Lower lobe of right lung (tissue), 2 donors: ENCODE measurements around the gene ETS1. TPM values are rescaled to one million over a fixed set of nuclear protein-coding genes. Genes with fewer than 3 reads are reported as not detected.

Source experiments
- ATAC-seq, 2 donors: fragments of 200-7000 bp; cut with Tn5 transposase; one replicate each; pipeline ENCODE4 v1.9.1; 2020 to 2022; ENCODE audit warnings: mild to moderate bottlenecking in 2 of 2, moderate library complexity in 2 of 2
- DNase-seq: peaks from one replicate; pipeline ENCODE4 v3.0.0-alpha.2; 2020
- H3K27ac ChIP-seq: fragments of 200-600 bp; one replicate; pipeline ENCODE4 v1.8.0; 2022
- H3K27me3 ChIP-seq: fragments of 200-600 bp; one replicate; pipeline ENCODE4 v1.8.0; 2022; ENCODE audit warnings: low read depth
- H3K36me3 ChIP-seq: fragments of 200-600 bp; one replicate; pipeline ENCODE4 v1.8.0; 2022; ENCODE audit warnings: mild to moderate bottlenecking
- H3K4me1 ChIP-seq: fragments of 200-600 bp; one replicate; pipeline ENCODE4 v1.8.0; 2022
- H3K4me3 ChIP-seq: fragments of 200-600 bp; one replicate; pipeline ENCODE4 v1.8.0; 2022; ENCODE audit warnings: mild to moderate bottlenecking
- H3K9me3 ChIP-seq: fragments of 200-600 bp; one replicate; pipeline ENCODE4 v1.8.0; 2022
- CTCF ChIP-seq: fragments of 200-600 bp; IDR thresholded peaks from one replicate; pipeline ENCODE4 v1.8.0; 2022; ENCODE audit warnings: antibody characterized with exemption, mild to moderate bottlenecking
- intact Hi-C: fragments of 100-400 bp; cut with DNase I; formaldehyde crosslinking; loops from one replicate; pipeline ENCODE4 v1.11.0; 2022
- total RNA-seq: library from RNA; stranded (reverse); fragmentation: NEBNext Ultra II Directional; extraction: Animal tissue kit (Norgen Biotek cat#: 25700); gene quantifications from one replicate; pipeline ENCODE4 v1.2.1, GENCODE V29; 2021
- donor health status: DM: no; HTN: yes; CAD: no; lungs with severe emphysema.

The ETS1 gene
- total RNA-seq, 1 donor from 2014 or later, result 123 TPM

- Histone ChIP-seq H3K4me1 (peaks cover 56% of the 10 kb centered on the region), H3K27ac (peak overlapping the region; percentile 36), H3K36me3 (peaks cover 72% of the 10 kb centered on the region), H3K4me3 (no peak overlapping the region), H3K9me3 (no peaks in the 10 kb centered on the region), H3K27me3 (no peaks in the 10 kb centered on the region)
- ATAC-seq, result no peak
- no peak for DNase-seq
- intact Hi-C loops, result loop anchor here (10.0 kb wide), 1 partner anchor 52 kb away; no protein-coding TSS in a partner anchor
- TF ChIP-seq CTCF, result no peak
These were observed 124.4 kb downstream of the ETS1 start for GRCh38 chr11:128462922-128463321.

GRCh38 chr11:128462189-128462588 lies 125.2 kb downstream of the ETS1 start:
- Histone ChIP-seq H3K9me3 (no peaks in the 10 kb centered on the region), H3K4me1 (peaks cover 55% of the 10 kb centered on the region), H3K27ac (no peak overlapping the region), H3K27me3 (no peaks in the 10 kb centered on the region), H3K4me3 (no peak overlapping the region), H3K36me3 (peaks cover 75% of the 10 kb centered on the region)
- no peak for TF ChIP-seq CTCF
- DNase-seq (no peak), ATAC-seq (no peak)
- intact Hi-C loops, result loop anchor here (10.0 kb wide), 1 partner anchor 53 kb away; no protein-coding TSS in a partner anchor

GRCh38 chr11:128458321-128458720 lies 129.0 kb downstream of the ETS1 start:
- ATAC-seq, result no peak
- Histone ChIP-seq H3K27ac (no peak overlapping the region), H3K36me3 (peaks cover 68% of the 10 kb centered on the region), H3K4me3 (no peak overlapping the region), H3K27me3 (no peaks in the 10 kb centered on the region), H3K9me3 (no peaks in the 10 kb centered on the region), H3K4me1 (peaks cover 22% of the 10 kb centered on the region)
- DNase-seq, result no peak
- intact Hi-C loops, result no loop called here
- no peak for TF ChIP-seq CTCF

- no peak for ATAC-seq
- no peak overlapping the region for H3K27ac ChIP-seq
These were observed 129.5 kb downstream of the ETS1 start for GRCh38 chr11:128457874-128458273.

GRCh38 chr11:128456566-128457268 lies 130.6 kb downstream of the ETS1 start:
- Histone ChIP-seq H3K36me3 (peaks cover 52% of the 10 kb centered on the region), H3K4me1 (peaks cover 32% of the 10 kb centered on the region), H3K27me3 (no peaks in the 10 kb centered on the region), H3K4me3 (no peak overlapping the region), H3K9me3 (no peaks in the 10 kb centered on the region), H3K27ac (no peak overlapping the region)
- DNase-seq (no peak), ATAC-seq (no peak)
- intact Hi-C loops, result no loop called here
- no peak for TF ChIP-seq CTCF

More at GRCh38 chr11:128457874-128458273, 129.5 kb downstream of the ETS1 start:
- peaks cover 22% of the 10 kb centered on the region for H3K4me1 ChIP-seq
- no peak overlapping the region for H3K4me3 ChIP-seq
- H3K36me3 ChIP-seq, result peaks cover 64% of the 10 kb centered on the region
- no peak for DNase-seq
- no peaks in the 10 kb centered on the region for H3K27me3 ChIP-seq
- H3K9me3 ChIP-seq, result no peaks in the 10 kb centered on the region
- no peak for TF ChIP-seq CTCF
- intact Hi-C loops, result no loop called here
